ENCODE data around the gene NRF1.
A peak's percentile ranks its signal among the peaks of the same experiment; 100 is the strongest.
"Not testable (repeated sequence)": the region's sequence is repeated elsewhere in the genome, so short reads cannot be mapped to it uniquely, and the experiment has no call there.

The NRF1 gene

DNA sequence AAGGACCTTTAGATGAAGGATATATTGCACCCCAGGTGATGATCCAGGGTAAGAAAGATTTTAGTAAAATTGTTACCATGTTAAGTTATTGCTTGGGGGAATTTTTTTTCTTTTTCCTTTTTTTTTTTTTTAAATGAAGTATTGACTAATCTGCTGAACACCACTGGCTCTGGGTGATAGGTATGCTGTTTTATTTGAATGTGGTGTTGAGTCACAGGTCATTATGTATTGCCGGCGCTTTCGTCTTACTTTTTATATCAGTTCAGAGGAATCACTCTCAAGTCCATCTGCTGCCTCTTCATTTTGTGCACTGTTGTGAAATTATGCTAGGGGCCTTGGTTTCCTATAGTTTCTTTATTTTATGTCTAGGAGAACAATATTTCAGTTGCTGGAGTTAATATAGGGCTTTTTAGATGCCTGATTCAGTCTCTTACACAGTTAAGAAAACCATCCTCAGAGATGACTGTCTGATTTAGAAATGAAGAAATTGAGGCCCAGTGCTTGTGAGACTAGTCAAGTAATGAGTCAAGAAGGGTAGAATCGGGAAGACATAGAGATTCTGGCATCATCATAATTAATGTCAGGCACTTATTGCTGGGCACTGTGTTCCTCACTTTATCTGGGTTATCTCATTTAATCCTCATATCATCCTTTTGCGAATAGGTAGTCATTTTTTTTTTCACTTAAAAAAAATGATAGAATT is 38.7 kb downstream of the NRF1 start:
- DNase-seq: no peak

DNA sequence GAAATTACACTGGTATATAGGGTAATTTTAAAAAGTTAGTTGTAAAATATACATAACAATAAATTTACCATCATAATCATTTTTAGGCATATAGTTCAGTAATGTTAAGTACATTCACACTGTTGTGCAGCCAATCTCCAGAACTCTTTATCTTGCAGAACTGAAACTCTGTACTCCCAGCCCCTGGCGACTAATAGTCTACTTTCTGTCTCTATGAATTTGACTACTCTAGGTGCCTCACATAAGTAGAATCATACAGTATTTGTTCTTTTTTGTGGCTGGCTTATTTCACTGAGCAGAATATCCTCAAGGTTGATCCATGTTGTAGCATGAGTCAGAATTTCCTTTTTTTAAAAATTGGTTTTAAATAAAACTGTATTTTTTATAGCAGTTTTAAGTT is 41.4 kb downstream of the NRF1 start:
- DNase-seq: no peak

DNA sequence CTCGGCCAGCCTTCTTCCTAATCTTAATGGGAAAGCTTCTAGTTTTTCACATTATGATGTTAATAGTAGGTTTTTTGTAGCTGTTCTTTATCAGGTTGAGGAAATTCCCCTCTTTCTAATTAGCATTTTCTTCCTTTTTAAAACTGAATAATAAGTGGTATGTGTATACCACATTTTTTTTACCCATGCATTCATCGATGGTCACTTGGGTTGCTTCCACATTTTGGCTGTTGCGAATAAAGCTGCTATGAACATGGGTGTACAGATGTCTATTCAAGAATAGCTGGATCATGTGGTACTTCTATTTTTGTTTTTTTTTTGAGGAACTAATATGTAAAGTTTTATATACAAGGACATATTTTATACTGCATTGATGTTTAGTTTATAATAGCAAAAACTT is 44.3 kb downstream of the NRF1 start:
- no peak for DNase-seq

DNA sequence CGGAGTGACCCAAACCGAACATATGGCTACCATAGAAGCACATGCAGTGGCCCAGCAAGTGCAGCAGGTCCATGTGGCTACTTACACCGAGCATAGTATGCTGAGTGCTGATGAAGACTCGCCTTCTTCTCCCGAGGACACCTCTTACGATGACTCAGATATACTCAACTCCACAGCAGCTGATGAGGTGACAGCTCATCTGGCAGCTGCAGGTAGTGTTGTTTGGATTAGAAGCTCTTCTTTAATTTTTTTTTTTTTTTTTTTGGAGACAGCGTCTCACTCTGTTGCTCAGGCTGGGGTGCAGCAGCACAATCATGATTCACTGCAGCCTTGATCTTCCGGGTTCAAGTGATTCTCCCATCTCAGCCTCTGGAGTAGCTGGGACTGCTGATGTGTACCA is 45.8 kb downstream of the NRF1 start:
- DNase-seq: no peak

DNA sequence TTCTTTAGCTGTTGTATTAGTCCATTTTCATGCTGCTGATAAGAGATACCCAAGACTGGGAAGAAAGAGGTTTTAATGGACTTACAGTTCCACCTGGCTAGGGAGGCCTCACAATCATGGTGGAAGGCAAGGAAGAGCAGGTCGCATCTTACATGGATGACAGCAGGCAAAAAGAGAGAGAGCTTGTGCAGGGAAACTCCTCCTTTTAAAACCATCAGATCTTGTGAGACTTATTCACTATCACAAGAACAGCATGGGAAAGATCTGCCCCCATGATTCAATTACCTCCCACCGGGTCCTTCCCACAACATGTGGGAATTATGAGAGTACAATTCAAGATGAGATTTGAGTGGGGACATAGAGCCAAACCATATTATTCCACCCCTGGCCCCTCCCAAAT is 48.4 kb downstream of the NRF1 start:
- not testable (repeated sequence) for DNase-seq

DNA sequence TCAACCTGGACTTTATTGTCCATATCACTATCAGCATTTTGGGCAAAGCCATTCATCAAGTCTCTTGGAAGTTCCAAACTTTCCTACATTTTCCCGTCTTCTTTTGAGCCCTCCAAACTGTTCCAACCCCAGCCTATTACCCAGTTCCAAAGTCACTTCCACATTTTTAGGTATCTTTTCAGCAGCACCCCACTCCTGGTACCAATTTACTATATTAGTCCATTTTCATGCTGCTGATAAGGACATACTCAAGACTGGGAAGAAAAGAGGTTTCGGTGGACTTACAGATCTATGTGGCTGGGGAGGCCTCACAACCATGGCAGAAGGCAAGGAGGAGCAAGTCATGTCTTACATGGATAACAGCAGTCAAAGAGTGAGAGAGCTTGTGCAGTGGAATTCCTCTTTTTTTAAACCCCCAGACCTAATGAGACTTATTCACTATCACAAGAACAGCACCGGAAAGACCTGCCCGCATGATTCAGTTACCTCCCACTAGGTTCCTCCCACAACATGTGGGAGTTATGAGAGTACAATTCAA is 50.2 kb downstream of the NRF1 start:
- DNase-seq: no peak

DNA sequence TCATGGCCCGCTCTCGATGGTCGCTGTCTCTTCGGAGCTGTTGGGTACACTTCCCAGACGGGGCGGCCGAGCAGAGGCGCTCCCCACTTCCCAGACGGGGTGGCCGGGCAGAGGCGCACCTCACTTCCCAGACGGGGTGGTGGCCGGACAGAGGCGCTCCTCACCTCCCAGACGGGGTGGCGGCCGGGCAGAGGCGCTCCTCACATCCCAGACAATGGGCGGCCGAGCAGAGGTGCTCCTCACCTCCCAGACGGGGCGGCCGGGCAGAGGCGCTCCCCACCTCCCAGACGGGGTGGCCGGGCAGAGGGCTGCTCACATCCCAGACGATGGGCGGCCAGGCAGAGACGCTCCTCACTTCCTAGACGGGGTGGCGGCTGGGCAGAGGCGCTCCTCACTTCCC is 51.7 kb downstream of the NRF1 start:
- DNase-seq: not testable (repeated sequence)

DNA sequence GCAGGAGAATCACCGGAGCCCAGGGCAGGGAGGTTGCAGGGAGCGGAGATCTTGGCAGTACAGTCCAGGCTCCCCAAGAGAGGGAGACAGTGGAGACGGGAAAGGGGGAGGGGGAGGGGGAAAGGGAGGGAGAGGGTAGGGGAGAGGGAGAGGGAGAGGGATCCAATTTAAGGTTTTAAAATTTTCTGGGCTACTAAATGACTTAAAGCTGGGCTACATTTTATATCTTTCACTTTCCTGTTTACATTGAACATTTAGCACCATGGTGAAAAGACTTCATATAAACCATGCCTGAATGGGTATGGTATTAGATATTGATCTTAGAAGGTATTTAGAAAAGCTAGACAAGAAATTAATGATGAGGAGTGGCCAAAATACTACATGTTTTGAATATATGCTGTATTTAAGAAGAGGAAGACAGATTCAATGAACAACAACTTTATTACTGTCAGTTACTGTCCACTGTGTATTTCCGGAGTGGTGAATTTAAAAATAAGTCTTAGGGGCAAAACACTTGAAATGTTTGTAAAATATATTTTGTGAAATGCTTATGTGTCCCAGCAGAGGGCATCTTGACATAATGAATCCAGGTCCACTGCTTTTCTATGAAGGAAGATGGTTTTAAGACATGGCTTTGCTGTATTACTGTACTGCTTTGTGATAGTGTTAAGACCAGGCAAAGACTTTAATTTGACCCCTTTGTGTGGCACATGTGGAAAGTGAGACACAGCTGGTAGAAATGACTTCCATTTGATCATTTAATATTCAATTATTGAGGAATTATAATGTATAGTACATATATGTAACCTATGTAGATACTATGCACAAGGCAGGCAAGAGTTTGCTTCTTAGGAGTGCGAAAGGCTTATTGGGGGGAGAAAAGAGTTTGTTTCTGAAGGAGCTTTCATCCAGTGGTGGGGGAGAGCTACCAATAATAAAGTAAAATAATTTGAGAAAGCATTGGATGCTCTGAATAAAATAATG is 52.8 kb downstream of the NRF1 start:
- DNase-seq: peak; percentile 35

DNA sequence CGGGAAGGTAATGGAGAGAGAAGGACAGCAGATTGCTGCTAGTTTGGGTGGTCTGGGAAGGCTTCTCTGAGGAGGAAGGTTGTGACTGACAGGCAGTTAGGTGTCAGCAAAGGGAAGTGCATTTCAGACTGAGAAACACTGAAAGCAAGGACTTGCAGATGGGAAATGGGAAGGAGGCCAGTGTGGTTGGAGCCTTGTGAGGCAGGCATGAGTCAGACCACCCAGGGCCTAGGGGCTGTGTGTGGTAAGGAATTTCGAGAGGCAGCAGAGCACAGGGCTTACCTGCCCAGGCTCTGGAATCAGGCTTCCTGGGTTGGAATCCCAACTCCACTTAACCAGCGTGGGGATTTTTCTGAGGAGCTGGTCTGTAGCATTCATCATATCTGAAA is 53.5 kb downstream of the NRF1 start:
- peak; percentile 65 for DNase-seq

DNA sequence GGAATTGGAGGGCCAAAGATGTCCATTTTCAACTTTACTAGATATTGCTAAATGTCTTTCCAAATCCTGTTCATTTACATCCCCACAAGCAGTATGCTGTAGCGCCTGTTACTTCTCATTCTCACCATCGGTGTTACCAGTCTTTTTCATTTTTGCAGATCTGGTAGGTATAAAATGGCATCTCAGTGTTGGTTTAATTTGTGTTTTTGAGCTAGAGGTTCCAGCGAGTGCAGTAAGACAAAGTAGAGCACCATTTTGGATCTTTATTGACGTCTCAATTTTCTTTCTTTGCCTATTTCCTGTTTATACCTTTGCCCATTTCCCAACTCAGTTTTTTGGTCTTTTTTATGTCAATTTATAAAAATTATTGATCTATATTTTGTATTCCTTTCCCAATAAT is 55.6 kb downstream of the NRF1 start:
- DNase-seq: no peak

DNA sequence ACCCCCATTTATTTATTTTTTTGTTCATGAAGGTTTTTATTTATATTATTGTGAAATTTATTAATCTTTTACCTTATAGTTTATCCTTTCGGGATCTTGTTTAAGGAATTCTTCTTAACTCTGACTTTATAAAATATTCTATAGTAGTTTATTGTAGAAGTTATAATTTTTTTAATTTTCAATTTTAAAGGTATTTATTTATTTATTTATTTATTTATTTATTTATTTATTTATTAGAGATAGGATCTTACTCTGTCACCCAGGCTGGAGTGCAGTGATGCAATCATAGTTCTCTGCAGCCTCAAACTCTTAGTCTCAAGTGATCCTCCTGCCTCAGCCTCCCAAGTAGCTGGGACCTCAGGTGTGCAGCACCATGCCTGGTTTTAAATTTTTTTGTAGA is 56.0 kb downstream of the NRF1 start:
- no peak for DNase-seq

DNA sequence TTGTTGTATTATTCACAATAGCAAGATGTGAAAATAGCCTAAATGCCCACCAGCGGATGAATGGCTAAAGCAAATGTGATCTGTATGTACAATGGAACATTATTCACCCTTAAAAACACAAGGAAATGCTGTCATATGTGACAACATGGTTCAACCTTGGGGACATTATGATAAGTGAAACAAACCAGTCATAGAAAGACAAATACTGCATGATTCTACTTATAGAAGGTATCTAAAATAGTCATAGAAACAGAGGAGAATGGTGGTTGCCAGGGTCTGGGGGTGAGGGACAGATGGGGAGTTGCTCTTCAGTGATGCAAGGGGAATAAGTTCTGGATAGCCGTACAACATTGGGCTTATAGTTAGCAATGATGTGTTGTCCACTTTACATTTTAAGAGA is 58.4 kb downstream of the NRF1 start:
- no peak for DNase-seq

DNA sequence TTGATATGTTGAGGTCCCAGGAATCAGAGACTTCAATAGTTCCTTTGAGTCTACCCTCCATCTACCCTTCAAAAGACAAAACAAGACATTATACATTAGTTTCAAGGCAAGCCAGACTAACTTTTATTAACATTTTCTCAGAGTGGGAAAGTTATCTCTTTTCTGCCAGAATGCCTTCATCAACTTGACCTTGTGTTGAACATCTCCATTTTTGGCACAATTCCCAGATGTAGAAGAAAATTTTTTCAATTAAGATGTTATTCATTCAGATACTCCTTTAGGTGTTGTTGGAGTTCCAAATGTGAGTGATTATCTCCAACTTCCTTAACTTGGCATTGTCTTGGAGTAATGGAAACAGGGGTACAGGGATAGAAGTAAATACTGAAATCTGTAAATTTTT is 59.1 kb downstream of the NRF1 start:
- no peak for DNase-seq

DNA sequence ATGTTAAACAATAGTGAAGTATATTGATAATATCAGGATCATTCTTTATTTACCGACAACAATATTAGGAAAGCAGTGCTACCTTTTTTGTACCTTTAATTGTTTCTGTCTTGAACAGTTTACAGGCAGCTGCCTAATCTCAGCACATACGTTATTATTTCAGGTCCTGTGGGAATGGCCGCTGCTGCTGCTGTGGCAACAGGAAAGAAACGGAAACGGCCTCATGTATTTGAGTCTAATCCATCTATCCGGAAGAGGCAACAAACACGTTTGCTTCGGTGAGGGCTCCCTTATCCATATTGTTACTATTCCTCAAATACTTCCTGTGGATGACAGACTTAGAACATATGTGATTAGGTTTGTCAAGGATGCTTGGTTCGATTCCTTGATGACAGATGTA is 59.7 kb downstream of the NRF1 start:
- no peak for DNase-seq

DNA sequence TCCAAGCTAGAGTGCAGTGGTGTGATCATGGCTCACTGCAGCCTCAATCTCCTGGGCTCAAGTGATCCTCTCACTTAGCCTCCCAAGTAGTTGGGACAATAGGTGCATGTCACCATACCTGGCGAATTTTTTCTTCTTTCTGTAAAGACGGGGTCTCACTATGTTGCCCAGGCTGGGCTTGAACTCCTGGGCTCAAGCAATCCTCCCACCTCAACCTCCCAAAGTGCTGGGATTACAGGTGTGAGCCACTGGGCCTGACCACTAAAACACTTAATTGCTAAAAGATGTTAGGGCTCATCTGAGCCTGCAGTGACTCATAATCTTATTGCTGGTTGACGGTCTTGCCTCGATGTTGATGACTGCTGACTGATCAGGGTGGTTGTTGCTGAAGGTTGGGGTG is 63.0 kb downstream of the NRF1 start:
- not testable (repeated sequence) for DNase-seq

DNA sequence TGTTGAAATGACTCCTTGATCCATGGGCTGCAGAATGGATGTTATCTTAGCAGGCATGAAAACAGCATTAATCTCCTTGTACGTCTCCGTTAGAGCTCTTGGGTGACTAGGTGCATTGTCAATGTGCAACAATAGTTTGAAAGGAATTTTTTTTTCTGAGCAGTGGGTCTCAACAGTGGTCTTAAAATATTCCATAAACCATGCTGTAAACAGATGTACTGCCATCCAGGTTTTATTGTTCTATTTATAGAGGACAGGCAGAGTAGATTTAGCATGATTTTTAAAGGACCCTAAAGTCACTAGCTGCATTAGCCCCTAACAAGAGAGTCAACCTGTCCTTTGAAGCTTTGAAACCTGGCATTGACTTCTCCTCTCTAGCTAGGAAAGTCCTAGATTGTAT is 64.0 kb downstream of the NRF1 start:
- no peak for DNase-seq

DNA sequence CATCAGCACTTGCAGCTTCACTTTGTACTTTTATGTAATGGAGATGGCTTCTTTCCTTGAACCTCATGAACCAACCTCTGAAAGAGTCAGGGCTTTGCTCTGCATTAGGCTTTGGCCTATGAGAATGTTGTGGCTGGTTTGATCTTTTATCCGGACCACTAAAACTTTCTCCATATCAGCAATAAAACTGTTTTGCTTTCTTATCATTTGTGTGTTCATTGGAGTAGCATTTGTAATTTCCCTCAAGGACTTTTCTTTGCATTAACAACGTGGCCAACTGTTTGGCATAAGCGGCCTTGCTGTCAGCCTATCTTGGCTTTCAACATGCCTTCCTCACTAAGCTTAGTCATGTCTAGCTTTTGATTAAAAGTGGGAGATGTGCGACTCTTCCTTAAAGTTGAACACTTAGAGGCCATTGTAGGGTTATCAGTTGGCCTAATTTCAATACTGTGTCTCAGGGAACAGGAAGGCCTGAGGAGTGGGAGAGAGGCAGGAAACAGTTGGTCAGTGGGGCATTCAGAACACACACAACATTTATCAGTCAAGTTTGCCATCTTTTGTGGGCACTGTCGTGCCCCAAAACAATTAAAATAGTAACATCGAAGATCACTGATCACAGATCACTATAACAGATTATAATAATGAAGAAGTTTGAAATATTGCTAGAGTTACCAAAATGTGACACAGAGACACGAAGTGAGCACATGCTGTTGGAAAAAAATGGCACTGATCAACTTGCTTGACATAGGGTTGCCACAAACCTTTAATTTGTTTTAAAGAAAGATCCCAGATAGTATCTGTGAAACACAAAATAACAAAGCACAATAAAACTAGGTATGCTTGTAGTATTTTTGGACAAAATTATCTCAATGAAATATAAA is 64.7 kb downstream of the NRF1 start:
- no peak for DNase-seq

DNA sequence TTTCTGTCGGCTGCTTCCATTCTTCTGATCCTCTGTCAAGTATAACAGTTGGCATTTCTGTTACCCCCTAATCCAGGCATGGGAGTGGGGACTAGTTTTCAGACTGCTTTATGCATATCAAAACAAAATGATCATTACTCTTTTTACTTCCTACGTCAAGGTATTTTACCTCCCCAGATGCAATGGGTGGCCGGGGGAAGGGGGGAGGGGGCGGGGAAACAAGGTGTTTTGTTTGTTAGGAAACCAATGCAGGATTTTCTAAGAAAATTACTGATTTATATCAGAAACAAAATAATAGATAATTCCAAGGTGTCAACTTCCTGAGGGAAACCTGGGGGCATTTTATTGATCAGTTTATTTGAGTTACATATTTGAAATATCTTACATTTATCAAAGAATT is 66.3 kb downstream of the NRF1 start:
- DNase-seq: no peak

DNA sequence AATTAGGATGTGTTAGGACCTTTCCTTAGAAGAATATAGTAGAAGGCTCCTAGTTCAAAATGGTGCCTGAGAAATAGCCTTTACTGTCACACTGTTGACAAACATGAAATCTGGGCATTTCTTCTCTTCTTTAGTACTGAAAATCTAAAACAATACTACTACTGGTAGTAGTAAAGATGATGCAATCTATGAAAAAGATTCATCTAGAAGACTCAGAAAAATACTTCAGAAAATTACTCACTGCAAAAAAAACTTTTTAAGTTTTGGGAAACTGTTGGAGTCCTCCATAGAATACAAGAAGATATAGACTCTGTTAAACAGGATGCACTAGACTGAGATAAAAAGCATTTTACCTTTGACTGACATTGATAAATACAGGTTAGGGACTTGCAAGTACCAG is 67.1 kb downstream of the NRF1 start:
- DNase-seq: no peak

DNA sequence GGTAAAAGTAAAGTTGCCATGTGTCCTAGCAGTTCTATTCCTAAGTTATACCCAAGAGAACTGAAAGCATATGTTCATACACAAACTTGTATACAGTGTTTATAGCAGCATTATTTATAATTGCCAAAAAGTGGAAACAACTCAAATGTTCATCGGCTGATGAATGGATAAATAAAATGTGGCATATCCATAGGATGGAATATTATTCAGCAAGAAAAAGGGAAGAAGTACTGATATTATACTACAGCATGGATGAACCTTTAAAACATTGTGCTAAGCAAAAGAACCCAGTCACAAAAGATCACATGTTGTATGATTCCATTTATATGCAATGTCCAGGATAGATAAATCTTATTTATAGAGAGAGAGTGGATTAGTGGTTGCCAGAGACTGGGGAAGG is 68.9 kb downstream of the NRF1 start:
- no peak for DNase-seq

DNA sequence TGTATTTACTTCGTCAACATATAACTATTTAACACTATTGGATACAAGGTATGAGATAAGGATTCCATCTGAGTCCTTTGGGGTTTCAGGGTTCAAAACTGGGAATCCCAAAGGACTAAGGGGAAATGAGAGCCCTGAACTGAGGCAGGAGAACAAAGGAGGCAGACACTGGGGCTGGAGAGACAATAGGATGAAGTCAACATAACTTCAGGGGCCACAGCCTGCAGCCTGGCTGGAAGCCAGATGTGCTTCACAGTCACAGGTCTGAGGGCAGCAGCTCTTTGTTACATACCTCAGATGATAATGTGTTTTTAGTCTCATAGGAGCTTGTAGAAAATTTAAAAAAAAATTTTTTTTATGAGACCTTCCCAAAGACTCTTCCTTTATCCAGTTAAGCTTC is 73.3 kb downstream of the NRF1 start:
- no peak for DNase-seq

DNA sequence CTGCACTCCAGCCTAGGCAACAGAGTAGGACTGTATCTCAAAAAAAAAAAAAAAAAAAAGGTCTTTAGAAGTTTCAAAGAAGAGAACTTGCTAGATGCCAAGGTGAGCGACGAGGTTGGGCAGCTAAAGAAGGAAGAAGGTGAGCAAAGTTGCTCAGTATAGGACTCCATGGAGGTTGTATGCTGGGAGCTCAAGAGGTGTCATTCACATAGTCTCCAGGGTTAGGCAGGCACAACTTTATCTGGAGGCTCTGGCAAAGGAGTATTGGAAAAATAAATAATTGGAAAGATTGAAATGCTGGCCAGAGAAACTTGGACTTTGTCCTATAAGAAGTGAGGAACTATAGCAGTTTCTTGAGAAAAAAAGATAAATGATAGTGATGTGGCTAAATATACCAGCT is 74.5 kb downstream of the NRF1 start:
- no peak for DNase-seq

All from amniotic stem cell (primary cell).